ENCODE results near the gene HACL1. TPM values are rescaled to one million over a fixed set of nuclear protein-coding genes. Genes with fewer than 3 reads are reported as not detected.
A peak's percentile ranks its signal among the peaks of the same experiment; 100 is the strongest.

HACL1 gene
- total and polyA plus RNA-seq, 10 of the 15 experiments (the other 5 are each of a cell fraction or from before 2014, with no cell fraction given) = 19.4 to 48.7 (median 30.1) TPM

- Histone ChIP-seq H3K4me1 (ENCODE audit: control insufficient read depth, insufficient read depth, low read length) (peaks cover 3% of the 10 kb centered on the region), H3K79me2 (ENCODE audit: control insufficient read depth, insufficient read depth, low read length) (no peaks in the 10 kb centered on the region), H3K36me3 (ENCODE audit: control insufficient read depth in 2 of 2, insufficient read depth in 2 of 2, low read length in 1 of 2) (peaks cover 2 to 9% of the 10 kb centered on the region in 2 experiments; a peak in 3 of 4 replicates), H3K4me3 (no peak overlapping the region), H4K20me1 (ENCODE audit: control insufficient read depth, insufficient read depth) (no peaks in the 10 kb centered on the region), H3K4me2 (ENCODE audit: control insufficient read depth, insufficient read depth) (no peak overlapping the region), H3K9ac (ENCODE audit: control insufficient read depth, insufficient read depth, low read length) (no peak overlapping the region), H3K9me3 (replicated peaks; ENCODE audit: control insufficient read depth, insufficient read depth, low read length) (no peaks in the 10 kb centered on the region), H3K27me3 (replicated peaks in 1 of 2; ENCODE audit: control insufficient read depth in 2 of 2, insufficient read depth in 2 of 2, low read length in 1 of 2) (no peaks in the 10 kb centered on the region), H2AFZ (ENCODE audit: control insufficient read depth, low read depth, low read length) (no peak overlapping the region), H3K27ac (ENCODE audit: control insufficient read depth, insufficient read depth) (no peak overlapping the region)
- 96% methylated on average over 3 of the region's 3 CpGs for WGBS (ENCODE audit: insufficient coverage, insufficient replicate concordance, low lambda C conversion rate, missing lambda C conversion rate)
- CTCF ChIA-PET = no interaction called here
- POLR2A ChIA-PET = no interaction called here
- RAD21 ChIA-PET (ENCODE audit: unreplicated experiment) = no interaction called here
- intact Hi-C loops (cut with micrococcal nuclease; ENCODE audit: unreplicated experiment) (no loop called here), in situ Hi-C loops (cut with MboI) (no loop called here)
- ATAC-seq (peak; percentile 58), FAIRE-seq (no peak), DNase-seq (ENCODE audit: low read depth, low spot score) (no peak)
- no TSS peak for BruUV-seq (replicated peaks)
- TF ChIP-seq MTA2 (IDR thresholded peaks at IDR 0.05; ENCODE audit: low read depth) = peak; percentile 89
- no peak for TF ChIP-seq E4F1 (IDR thresholded peaks at IDR 0.05; ENCODE audit: borderline replicate concordance, partially characterized antibody)
- no peak for TF ChIP-seq FOXK2 (IDR thresholded peaks at IDR 0.05)
- TF ChIP-seq SPI1 (IDR thresholded peaks at IDR 0.05; ENCODE audit: borderline replicate concordance, insufficient read depth, low read depth, low read length) = peak; percentile 61; the same call in 1 of the 2 replicates
- TF ChIP-seq POLR2AphosphoS5 (IDR thresholded peaks at IDR 0.05; ENCODE audit: low read length) = no peak
- TF ChIP-seq RELB (IDR thresholded peaks at IDR 0.05; ENCODE audit: low read depth) = peak; percentile 59; the same call in 1 of the 2 replicates
- peak; percentile 66 to 72; a peak in 3 of 4 replicates for TF ChIP-seq IKZF2 (IDR thresholded peaks at IDR 0.05)
- peak; percentile 14; the same call in 1 of the 2 replicates for TF ChIP-seq RUNX3 (IDR thresholded peaks at IDR 0.05; ENCODE audit: low read length)
- peak; percentile 85 for TF ChIP-seq MLLT1 (IDR thresholded peaks at IDR 0.05)
- peak; percentile 26; the same call in 1 of the 2 replicates for TF ChIP-seq IKZF1 (conservative IDR thresholded peaks at IDR 0.05)
- SMC1A ChIA-PET (ENCODE audit: uncharacterized antibody, unreplicated experiment) = no interaction called here
Measured at GRCh38 chr3:15576475-15576874, 24.9 kb downstream of the HACL1 start.

All from GM12878 (cell line).